ENCODE results near the gene ADARB1. TPM values are rescaled to one million over a fixed set of nuclear protein-coding genes. Genes with fewer than 3 reads are reported as not detected.
A peak's percentile ranks its signal among the peaks of the same experiment; 100 is the strongest.

Gene ADARB1
- polyA plus RNA-seq, 1 experiment: 25.3 TPM

GRCh38 chr21:45226540-45227326 lies 152.4 kb downstream of the ADARB1 start:
- Histone ChIP-seq H3K27me3 (ENCODE audit: control insufficient read depth, insufficient read depth, low read length) (no peaks in the 10 kb centered on the region), H3K9me3 (ENCODE audit: control insufficient read depth, insufficient read depth, low read length) (no peaks in the 10 kb centered on the region), H3K4me3 (ENCODE audit: low read depth, low read length) (no peak overlapping the region), H3K27ac (ENCODE audit: low read depth, low read length) (no peak overlapping the region)
- TF ChIP-seq CTCF (IDR thresholded peaks at IDR 0.05; ENCODE audit: low read depth, low read length): no peak
- no peak for DNase-seq (ENCODE audit: low read depth, low spot score)
- CTCF ChIA-PET: interaction anchor here (1.7 kb wide), 1 partner anchor 89 kb away, joined by 3 read pairs; no protein-coding TSS in a partner anchor
- POLR2A ChIA-PET: interaction anchor here (1.3 kb wide), 1 partner anchor 60 kb away, joined by 3 read pairs; no protein-coding TSS in a partner anchor

GRCh38 chr21:45227735-45228134 lies 153.4 kb downstream of the ADARB1 start:
- POLR2A ChIA-PET: interaction anchor here (0.9 to 1.3 kb wide), 2 partner anchors 59 to 87 kb away, joined by 3 read pairs; no protein-coding TSS in a partner anchor
- no peaks in the 10 kb centered on the region for H3K9me3 ChIP-seq (ENCODE audit: control insufficient read depth, insufficient read depth, low read length)
- CTCF ChIA-PET: interaction anchor here (1.0 to 1.7 kb wide), 2 partner anchors 88 to 90 kb away, joined by 3 read pairs; no protein-coding TSS in a partner anchor
- peaks cover 9% of the 10 kb centered on the region for H3K27me3 ChIP-seq (ENCODE audit: control insufficient read depth, insufficient read depth, low read length)
- peak overlapping the region; percentile 68 for H3K27ac ChIP-seq (ENCODE audit: low read depth, low read length)
- no peak for DNase-seq (ENCODE audit: low read depth, low spot score)
- TF ChIP-seq CTCF (IDR thresholded peaks at IDR 0.05; ENCODE audit: low read depth, low read length): no peak
- H3K4me3 ChIP-seq (ENCODE audit: low read depth, low read length): no peak overlapping the region

GRCh38 chr21:45228171-45228641 lies 153.8 kb downstream of the ADARB1 start:
- ChIA-PET POLR2A (interaction anchor here (0.9 to 1.3 kb wide), 2 partner anchors 59 to 88 kb away, joined by 3 read pairs; no protein-coding TSS in a partner anchor), CTCF (interaction anchor here (1.0 to 1.7 kb wide), 2 partner anchors 89 to 90 kb away, joined by 3 read pairs; no protein-coding TSS in a partner anchor)
- peak; percentile 90 for DNase-seq (ENCODE audit: low read depth, low spot score)
- H3K27ac ChIP-seq (ENCODE audit: low read depth, low read length): peak overlapping the region; percentile 68
- H3K9me3 ChIP-seq (ENCODE audit: control insufficient read depth, insufficient read depth, low read length): no peaks in the 10 kb centered on the region
- TF ChIP-seq CTCF (IDR thresholded peaks at IDR 0.05; ENCODE audit: low read depth, low read length): no peak
- H3K4me3 ChIP-seq (ENCODE audit: low read depth, low read length): no peak overlapping the region
- H3K27me3 ChIP-seq (ENCODE audit: control insufficient read depth, insufficient read depth, low read length): peaks cover 11% of the 10 kb centered on the region

GRCh38 chr21:45228656-45229240 lies 154.4 kb downstream of the ADARB1 start:
- no peak overlapping the region for H3K4me3 ChIP-seq (ENCODE audit: low read depth, low read length)
- no peaks in the 10 kb centered on the region for H3K9me3 ChIP-seq (ENCODE audit: control insufficient read depth, insufficient read depth, low read length)
- DNase-seq (ENCODE audit: low read depth, low spot score): no peak
- peaks cover 13% of the 10 kb centered on the region for H3K27me3 ChIP-seq (ENCODE audit: control insufficient read depth, insufficient read depth, low read length)
- POLR2A ChIA-PET: interaction anchor here (0.9 kb wide), 1 partner anchor 88 kb away, joined by 3 read pairs; no protein-coding TSS in a partner anchor
- CTCF ChIA-PET: interaction anchor here (1.0 to 1.7 kb wide), 2 partner anchors 89 to 91 kb away, joined by 3 read pairs; no protein-coding TSS in a partner anchor
- TF ChIP-seq CTCF (IDR thresholded peaks at IDR 0.05; ENCODE audit: low read depth, low read length): no peak
- peak overlapping the region; percentile 68 for H3K27ac ChIP-seq (ENCODE audit: low read depth, low read length)

Data from AG04450 (cell line).